ENCODE data around the gene SEMA3G. TPM values are rescaled to one million over a fixed set of nuclear protein-coding genes. Genes with fewer than 3 reads are reported as not detected.

The SEMA3G gene
- total RNA-seq, 3 donors from 2014 or later (not counting 1 experiment from before 2014, with no cell fraction given), result 0.07 to 0.55 TPM; not detected in 1

DNA sequence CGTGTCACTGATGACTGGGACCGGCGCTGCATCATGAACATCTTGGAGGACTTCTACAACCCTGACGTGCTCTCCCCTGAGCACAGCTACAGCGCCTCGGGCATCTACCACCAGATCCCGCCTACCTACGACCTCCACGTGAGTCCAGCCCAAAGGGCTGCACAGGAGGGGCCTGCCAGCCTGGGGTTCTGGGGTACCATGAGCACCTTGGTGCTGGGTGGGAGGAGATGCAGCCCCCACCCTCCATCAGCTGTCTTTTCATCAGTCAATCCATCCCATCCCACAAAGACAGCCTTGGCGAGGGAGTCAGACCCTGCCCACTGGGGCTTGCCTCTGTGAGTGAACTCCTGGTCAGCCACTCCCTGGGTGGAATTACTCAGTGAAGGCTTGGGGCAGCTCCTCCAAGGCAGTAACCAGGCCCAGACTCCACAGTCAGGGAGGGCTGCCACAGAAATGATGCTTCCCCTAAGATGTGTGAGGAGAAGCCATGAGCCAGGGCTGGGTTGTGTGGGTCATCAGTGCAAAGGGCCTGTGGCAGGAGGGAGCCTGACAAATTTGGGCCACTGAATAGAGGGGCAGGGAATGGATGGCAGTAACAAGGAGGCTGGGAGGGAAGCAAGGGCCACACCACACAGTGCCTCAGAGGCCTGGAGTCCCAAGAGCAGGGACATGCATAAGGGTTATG, 47.9 kb downstream of the SEMA3G start:
- no peak for TF ChIP-seq CTCF (IDR thresholded peaks at IDR 0.05)
- H3K4me3 Mint-ChIP-seq, result no peak overlapping the region
- Histone ChIP-seq H3K27ac (ENCODE audit: low read length) (no peak overlapping the region), H3K27me3 (ENCODE audit: control insufficient read depth, insufficient read depth, low read length) (no peaks in the 10 kb centered on the region), H3K36me3 (ENCODE audit: control insufficient read depth, insufficient read depth, low read length) (peaks cover 32% of the 10 kb centered on the region), H3K9me3 (ENCODE audit: control insufficient read depth, insufficient read depth, low read length) (no peaks in the 10 kb centered on the region), H3K4me3 (ENCODE audit: low read length) (no peak overlapping the region), H3K4me1 (ENCODE audit: control insufficient read depth, insufficient read depth, low read length) (no peaks in the 10 kb centered on the region)
- H3K27ac Mint-ChIP-seq, result no peak overlapping the region
- DNase-seq (no peak), ATAC-seq (no peak)
- no peaks in the 10 kb centered on the region for H3K9me3 Mint-ChIP-seq
- peaks cover 0 to 8% of the 10 kb centered on the region in 2 donors for H3K4me1 Mint-ChIP-seq
- WGBS (ENCODE audit: insufficient coverage), result 95% methylated on average over 10 of the region's 10 CpGs
- intact Hi-C loops (cut with micrococcal nuclease), result no loop called here
- no peaks in the 10 kb centered on the region for H3K36me3 Mint-ChIP-seq
- H3K27me3 Mint-ChIP-seq (ENCODE audit: low read depth in 2 of 2), result no peaks in the 10 kb centered on the region

GRCh38 chr3:52396011-52396906, 48.6 kb downstream of the SEMA3G start:
- H3K27me3 Mint-ChIP-seq (ENCODE audit: low read depth in 2 of 2), result no peaks in the 10 kb centered on the region
- Histone ChIP-seq H3K36me3 (ENCODE audit: control insufficient read depth, insufficient read depth, low read length) (peaks cover 32% of the 10 kb centered on the region), H3K9me3 (ENCODE audit: control insufficient read depth, insufficient read depth, low read length) (no peaks in the 10 kb centered on the region), H3K4me1 (ENCODE audit: control insufficient read depth, insufficient read depth, low read length) (no peaks in the 10 kb centered on the region), H3K27ac (ENCODE audit: low read length) (no peak overlapping the region), H3K27me3 (ENCODE audit: control insufficient read depth, insufficient read depth, low read length) (no peaks in the 10 kb centered on the region), H3K4me3 (ENCODE audit: low read length) (no peak overlapping the region)
- no peak for TF ChIP-seq CTCF (IDR thresholded peaks at IDR 0.05)
- peaks cover 0 to 8% of the 10 kb centered on the region in 2 donors for H3K4me1 Mint-ChIP-seq
- ATAC-seq (no peak), DNase-seq (no peak)
- no peak overlapping the region for H3K27ac Mint-ChIP-seq
- WGBS (ENCODE audit: insufficient coverage), result 95% methylated on average over 25 of the region's 25 CpGs
- H3K4me3 Mint-ChIP-seq, result no peak overlapping the region
- H3K9me3 Mint-ChIP-seq, result no peaks in the 10 kb centered on the region
- no peaks in the 10 kb centered on the region for H3K36me3 Mint-ChIP-seq
- intact Hi-C loops (cut with micrococcal nuclease), result no loop called here

DNA sequence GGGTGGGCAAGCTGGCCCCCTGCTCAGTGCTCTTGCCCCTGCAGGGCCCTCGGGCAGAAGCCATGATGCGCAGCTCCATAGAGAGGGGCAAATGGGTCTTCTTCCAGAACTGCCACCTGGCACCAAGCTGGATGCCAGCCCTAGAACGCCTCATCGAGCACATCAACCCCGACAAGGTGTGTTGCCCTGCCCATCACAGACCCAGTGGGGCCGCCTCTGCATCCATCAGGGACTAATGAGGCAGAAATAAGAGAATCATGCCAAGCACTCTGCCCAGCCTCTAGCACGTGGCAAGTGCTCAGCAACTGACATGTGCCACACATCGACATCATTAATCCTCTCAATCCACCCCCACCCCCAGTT, 49.4 kb downstream of the SEMA3G start:
- no peaks in the 10 kb centered on the region for H3K9me3 Mint-ChIP-seq
- no peak overlapping the region for H3K27ac ChIP-seq (ENCODE audit: low read length)
- ATAC-seq, result no peak
- TF ChIP-seq CTCF (IDR thresholded peaks at IDR 0.05), result no peak
- peaks cover 24% of the 10 kb centered on the region for H3K36me3 ChIP-seq (ENCODE audit: control insufficient read depth, insufficient read depth, low read length)
- no peaks in the 10 kb centered on the region for H3K9me3 ChIP-seq (ENCODE audit: control insufficient read depth, insufficient read depth, low read length)
- WGBS (ENCODE audit: insufficient coverage), result 93% methylated on average over 8 of the region's 8 CpGs
- no peak overlapping the region for H3K27ac Mint-ChIP-seq
- peaks cover 0 to 3% of the 10 kb centered on the region in 2 donors for H3K4me1 Mint-ChIP-seq
- H3K4me3 Mint-ChIP-seq, result no peak overlapping the region
- no peaks in the 10 kb centered on the region for H3K36me3 Mint-ChIP-seq
- intact Hi-C loops (cut with micrococcal nuclease), result no loop called here
- no peak for DNase-seq
- no peak overlapping the region for H3K4me3 ChIP-seq (ENCODE audit: low read length)
- H3K4me1 ChIP-seq (ENCODE audit: control insufficient read depth, insufficient read depth, low read length), result no peaks in the 10 kb centered on the region
- H3K27me3 Mint-ChIP-seq (ENCODE audit: low read depth in 2 of 2), result no peaks in the 10 kb centered on the region
- no peaks in the 10 kb centered on the region for H3K27me3 ChIP-seq (ENCODE audit: control insufficient read depth, insufficient read depth, low read length)
